Urinary bladder (tissue), 4 donors: ENCODE results near the gene TRNP1. TPM values are rescaled to one million over a fixed set of nuclear protein-coding genes. Genes with fewer than 3 reads are reported as not detected.

Source experiments
- DNase-seq: peaks from one replicate; pipeline ENCODE4 v3.0.0-alpha.2; 2015; ENCODE audit errors: extremely low spot score
- H3K27ac ChIP-seq: one replicate; pipeline ENCODE4 v1.5.1; 2013; ENCODE audit warnings: low read depth, mild to moderate bottlenecking, moderate library complexity
- H3K36me3 ChIP-seq: one replicate; pipeline ENCODE4 v1.6.1; 2013; ENCODE audit warnings: mild to moderate bottlenecking, moderate library complexity; ENCODE audit not compliant: insufficient read depth
- H3K4me1 ChIP-seq: one replicate; pipeline ENCODE4 v1.6.1; 2013; ENCODE audit warnings: mild to moderate bottlenecking, moderate library complexity; ENCODE audit not compliant: insufficient read depth
- H3K4me3 ChIP-seq: one replicate; pipeline ENCODE4 v1.5.1; 2013; ENCODE audit warnings: low read depth, low read length
- WGBS: extraction: QIAGEN DNeasy Blood & Tissue Kit; methylation state at CpG from one replicate; pipeline ENCODE4 v1.1.7; 2013; 5-methylcytosine and 5-hydroxymethylcytosine counted together
- polyA plus RNA-seq: library from polyadenylated mRNA; stranded (reverse); fragments of 200-250 nt; gene quantifications from one replicate; pipeline ENCODE4 v1.2.3, GENCODE V29; 2013
- total RNA-seq: library from RNA; depleted of rRNA; stranded (reverse); fragments of >200 nt; gene quantifications from one replicate; pipeline ENCODE4 v1.2.3, GENCODE V29; 2014
- donor health status: healthy with polysubstance abuse.
- donor health status: healthy.

Gene TRNP1
- total and polyA plus RNA-seq, 2 donors, result 7.1 to 31.4 TPM

DNA sequence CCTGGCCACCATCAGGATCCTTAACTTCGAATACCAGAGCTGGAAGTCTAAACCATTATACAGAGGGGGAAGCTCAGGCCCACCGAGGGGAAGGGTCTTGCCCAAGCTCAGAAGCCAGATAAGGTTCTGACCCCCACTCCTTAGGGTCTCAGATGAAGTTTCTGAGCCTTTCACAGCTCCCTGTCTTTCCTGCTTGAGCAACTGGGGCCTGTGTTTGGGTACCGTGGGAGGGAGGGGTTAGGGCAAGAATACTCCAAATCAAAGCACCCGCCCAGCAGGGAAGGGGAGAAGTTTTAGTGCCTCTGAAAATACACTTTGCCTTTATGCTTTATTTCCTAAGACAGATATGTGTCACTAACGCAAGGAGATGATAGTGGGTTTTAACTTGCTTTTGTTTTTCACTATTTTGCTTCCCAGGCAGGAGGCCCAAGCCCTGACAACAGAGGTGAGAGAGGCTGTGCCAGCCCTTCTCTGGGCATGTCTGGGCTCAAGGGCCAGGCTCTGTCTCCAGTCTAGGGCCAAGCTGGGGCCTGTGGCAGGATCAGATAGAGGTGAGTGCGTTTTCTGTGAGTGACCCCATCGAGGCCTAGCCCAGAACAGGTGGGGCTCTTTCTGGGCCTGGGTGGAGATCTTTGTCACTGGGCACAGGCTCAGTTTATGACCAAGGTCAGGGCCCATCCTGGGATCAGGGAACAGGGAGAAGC is 39.7 kb downstream of the TRNP1 start:
- DNase-seq, result no peak
- H3K27ac ChIP-seq, result peak overlapping the region; percentile 61

DNA sequence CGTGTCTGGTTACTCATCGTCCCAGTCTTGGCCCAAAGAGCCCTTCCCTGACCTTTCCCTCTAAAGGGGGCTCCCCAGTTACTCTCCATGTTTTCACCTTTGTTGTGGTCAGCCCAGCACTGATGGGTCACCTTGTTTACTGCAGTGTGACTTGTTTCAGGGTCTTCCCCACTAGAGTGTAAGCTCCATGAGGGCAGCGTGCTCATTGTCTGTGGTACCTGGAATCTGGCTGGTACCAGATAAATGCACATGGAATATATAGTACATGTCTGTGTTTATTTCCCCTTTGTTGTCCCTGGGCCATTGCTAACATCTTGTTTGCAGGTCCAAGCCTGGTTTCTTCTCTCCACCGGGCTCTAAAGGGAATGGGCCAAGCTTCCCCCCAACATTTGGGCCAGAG is 41.9 kb downstream of the TRNP1 start:
- 92% methylated on average over 4 of the region's 4 CpGs for WGBS
- no peak for DNase-seq
- Histone ChIP-seq H3K4me3 (no peak overlapping the region), H3K4me1 (no peaks in the 10 kb centered on the region), H3K36me3 (no peaks in the 10 kb centered on the region), H3K27ac (no peak overlapping the region)

More for the DNA sequence above, 39.7 kb downstream of the TRNP1 start:
- no peak overlapping the region for H3K4me3 ChIP-seq
- no peaks in the 10 kb centered on the region for H3K4me1 ChIP-seq
- WGBS, result 65% methylated on average over 7 of the region's 7 CpGs
- H3K36me3 ChIP-seq, result no peaks in the 10 kb centered on the region

DNA sequence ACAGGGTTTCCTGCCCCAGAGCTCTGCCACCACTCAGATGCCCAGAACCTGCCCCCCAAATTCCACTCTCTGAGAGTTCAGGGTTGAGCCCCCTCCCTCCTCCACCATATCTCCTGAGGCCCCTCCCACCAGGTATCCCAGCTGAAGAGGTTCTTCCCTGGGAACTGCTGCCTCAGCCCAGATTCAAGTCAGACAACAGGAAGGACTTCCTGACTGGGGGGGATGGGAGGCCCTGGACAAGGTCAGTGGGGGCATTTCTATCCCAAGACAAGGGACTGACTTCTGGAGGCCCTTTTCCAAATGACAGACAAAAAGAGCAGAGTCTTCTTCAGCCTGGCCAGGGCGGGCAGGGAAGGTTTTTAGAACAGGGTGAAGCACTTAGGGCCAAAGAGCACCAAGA is 43.2 kb downstream of the TRNP1 start:
- H3K27ac ChIP-seq, result no peak overlapping the region
- no peaks in the 10 kb centered on the region for H3K4me1 ChIP-seq
- H3K36me3 ChIP-seq, result no peaks in the 10 kb centered on the region
- WGBS, result 93% methylated on average over 1 of the region's 1 CpG
- DNase-seq, result no peak
- no peak overlapping the region for H3K4me3 ChIP-seq

DNA sequence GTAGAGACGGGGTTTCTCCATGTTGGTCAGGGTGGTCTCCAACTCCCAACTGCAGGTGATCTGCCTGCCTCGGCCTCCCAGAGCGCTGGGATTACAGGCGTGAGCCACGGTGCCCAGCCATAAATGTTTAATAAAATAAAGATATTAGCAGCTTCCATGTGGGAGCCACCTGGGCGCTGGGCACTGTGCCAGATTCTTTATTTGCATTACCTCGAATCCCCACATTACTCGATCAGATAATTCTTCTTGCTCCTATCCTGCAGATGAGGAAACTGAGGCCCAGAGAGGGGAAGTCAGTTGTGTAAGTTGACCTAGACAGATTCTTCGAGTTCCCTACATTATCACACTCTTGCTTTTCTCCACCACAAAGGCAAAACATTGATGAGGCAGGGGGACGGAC is 44.0 kb downstream of the TRNP1 start:
- Histone ChIP-seq H3K4me1 (no peaks in the 10 kb centered on the region), H3K4me3 (no peak overlapping the region), H3K27ac (no peak overlapping the region), H3K36me3 (no peaks in the 10 kb centered on the region)
- DNase-seq, result no peak
- WGBS, result 64% methylated on average over 10 of the region's 10 CpGs

DNA sequence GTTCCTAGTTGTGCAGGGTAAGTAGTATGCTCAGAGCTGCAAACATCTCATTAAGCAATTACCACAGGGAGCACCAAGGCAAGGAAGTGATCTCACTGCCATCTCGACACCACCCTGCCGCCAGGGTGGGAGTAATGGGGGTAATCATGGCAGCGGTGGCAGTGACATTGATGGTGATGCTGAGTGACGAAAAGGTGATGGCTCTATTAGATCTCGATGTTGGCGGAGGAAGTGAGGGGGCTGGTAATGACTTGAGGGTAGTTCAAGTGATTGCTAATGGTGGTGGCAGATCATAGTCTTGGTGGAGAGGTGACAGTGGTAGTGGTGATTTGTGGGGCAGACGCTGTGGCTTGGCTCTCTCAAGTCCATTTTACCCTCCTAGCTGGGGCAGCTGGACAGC is 44.5 kb downstream of the TRNP1 start:
- DNase-seq, result no peak
- 80% methylated on average over 7 of the region's 7 CpGs for WGBS
- Histone ChIP-seq H3K4me1 (no peaks in the 10 kb centered on the region), H3K36me3 (no peaks in the 10 kb centered on the region), H3K27ac (no peak overlapping the region), H3K4me3 (no peak overlapping the region)

DNA sequence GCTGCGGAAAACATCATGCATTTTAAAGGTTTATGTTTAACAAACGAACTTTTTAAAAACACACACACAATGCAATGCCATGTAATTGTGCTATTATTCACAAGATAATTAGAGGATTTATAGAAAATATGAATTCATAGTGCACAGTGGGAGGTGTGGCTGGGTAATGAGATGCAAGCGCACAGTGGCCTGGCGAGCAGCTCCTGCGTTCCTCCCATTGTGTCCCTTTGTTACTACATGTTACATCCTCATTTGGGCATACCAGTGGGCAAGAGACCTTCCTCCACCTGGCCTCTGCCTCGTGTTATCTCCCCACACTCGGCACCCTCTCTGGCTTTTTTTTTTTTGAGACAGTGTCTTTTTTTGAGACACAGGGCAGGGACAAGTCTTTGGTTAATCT is 49.2 kb downstream of the TRNP1 start:
- WGBS, result 85% methylated on average over 7 of the region's 7 CpGs
- H3K27ac ChIP-seq, result no peak overlapping the region
- no peak for DNase-seq
- H3K4me1 ChIP-seq, result no peaks in the 10 kb centered on the region
- H3K36me3 ChIP-seq, result no peaks in the 10 kb centered on the region
- no peak overlapping the region for H3K4me3 ChIP-seq

DNA sequence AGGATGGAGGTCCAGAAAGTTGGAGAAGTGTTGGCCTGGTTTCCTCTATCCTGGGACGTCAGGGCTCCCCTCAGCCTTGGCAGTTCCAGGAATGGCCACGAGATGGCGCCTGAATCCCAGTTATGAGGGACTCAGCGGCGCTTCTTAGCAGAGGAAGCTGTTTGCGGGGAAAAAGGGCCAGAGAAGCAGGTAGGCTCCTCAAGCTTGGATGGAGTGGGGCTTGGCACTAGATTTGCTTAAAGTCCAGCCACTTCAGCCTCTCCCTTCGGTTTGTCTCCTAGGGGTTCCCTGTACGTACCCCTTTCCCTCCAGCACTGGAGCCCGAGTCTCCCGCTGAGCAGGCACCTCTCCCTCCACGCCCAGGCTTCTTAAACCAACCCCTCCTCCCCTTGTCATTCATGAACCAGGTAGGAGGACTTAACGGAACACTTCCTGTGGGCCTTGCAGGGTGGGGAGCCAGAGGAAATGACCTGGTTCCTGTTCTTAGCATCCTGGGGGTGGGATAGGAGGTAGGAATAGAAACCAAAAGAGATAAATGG is 51.2 kb downstream of the TRNP1 start:
- H3K27ac ChIP-seq, result no peak overlapping the region

DNA sequence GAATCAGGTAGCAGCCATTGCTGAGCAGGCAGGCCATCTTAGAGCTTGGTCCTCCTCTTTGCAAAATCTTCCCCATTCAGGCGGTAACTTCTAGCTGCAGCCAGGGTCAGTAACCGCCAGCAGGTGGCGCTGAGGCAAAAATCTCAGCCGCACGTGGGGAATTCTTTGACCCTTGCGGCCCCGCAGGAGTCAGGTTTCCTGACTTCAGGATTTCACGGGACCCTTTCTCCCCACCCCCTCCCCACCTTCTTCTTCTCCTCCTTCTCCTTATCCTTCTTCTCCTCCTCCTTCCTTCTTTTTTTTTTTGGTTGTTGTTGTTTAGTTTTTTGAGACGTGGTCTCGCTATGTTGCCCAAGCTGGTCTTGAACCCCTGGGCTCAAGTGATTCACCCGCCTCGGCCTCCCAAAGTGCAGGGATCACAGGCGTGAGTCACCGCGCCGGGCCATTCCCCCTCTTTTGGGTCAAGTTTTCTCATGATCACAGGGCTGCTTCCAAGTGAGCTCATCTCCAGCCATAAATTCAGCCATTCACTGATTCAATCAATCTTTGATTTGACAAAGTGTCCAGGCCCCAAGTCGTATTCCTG is 52.6 kb downstream of the TRNP1 start:
- H3K4me1 ChIP-seq, result no peaks in the 10 kb centered on the region
- no peaks in the 10 kb centered on the region for H3K36me3 ChIP-seq
- no peak for DNase-seq
- no peak overlapping the region for H3K27ac ChIP-seq
- H3K4me3 ChIP-seq, result no peak overlapping the region
- 26% methylated on average over 17 of the region's 17 CpGs for WGBS

More for the DNA sequence above, 51.2 kb downstream of the TRNP1 start:
- no peaks in the 10 kb centered on the region for H3K4me1 ChIP-seq
- no peaks in the 10 kb centered on the region for H3K36me3 ChIP-seq
- WGBS, result 14% methylated on average over 12 of the region's 12 CpGs
- no peak overlapping the region for H3K4me3 ChIP-seq
- DNase-seq, result no peak

DNA sequence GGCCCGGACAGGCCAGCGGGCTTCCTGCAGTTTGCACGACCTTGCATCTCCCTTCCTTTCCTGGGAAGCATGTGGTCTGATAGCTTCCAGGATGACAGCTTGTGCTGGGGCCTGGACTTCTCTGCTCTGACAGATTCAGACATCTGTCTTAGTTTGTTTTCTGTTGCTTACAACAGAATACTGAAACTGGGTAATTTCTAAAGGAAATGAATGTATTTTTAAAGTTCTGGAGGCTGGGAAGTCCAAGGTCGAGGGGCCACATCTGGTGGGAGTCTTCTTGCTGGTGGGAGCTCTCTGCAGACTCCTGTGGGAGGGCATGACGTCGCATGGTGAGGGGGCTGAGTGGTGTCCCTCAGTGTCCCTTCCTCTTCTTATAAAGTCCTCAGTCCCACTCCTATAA is 54.4 kb downstream of the TRNP1 start:
- 80% methylated on average over 6 of the region's 6 CpGs for WGBS

DNA sequence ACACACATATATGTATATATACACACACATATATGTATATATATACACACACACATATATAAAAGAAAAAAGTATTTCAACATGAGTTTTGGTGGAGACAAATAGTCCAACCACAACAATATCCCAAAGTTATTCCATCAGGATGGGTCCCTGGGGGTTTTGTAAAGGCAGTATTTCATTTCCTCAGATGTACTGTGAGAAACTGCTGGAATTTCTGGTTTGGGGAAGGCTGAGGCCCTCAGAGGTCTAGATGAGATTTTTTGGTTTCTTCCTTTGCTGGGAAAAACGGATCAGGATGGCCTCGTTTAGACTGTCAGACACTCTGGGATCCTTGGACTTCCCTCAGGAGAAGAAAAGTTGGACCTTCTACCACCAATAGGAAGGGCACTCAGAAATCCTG is 55.6 kb downstream of the TRNP1 start:
- H3K4me3 ChIP-seq, result no peak overlapping the region
- H3K27ac ChIP-seq, result no peak overlapping the region
- 69% methylated on average over 2 of the region's 2 CpGs for WGBS
- H3K36me3 ChIP-seq, result no peaks in the 10 kb centered on the region
- H3K4me1 ChIP-seq, result no peaks in the 10 kb centered on the region
- no peak for DNase-seq

More for the DNA sequence above, 54.4 kb downstream of the TRNP1 start:
- no peak for DNase-seq
- no peak overlapping the region for H3K4me3 ChIP-seq
- H3K4me1 ChIP-seq, result no peaks in the 10 kb centered on the region
- no peak overlapping the region for H3K27ac ChIP-seq
- H3K36me3 ChIP-seq, result no peaks in the 10 kb centered on the region

DNA sequence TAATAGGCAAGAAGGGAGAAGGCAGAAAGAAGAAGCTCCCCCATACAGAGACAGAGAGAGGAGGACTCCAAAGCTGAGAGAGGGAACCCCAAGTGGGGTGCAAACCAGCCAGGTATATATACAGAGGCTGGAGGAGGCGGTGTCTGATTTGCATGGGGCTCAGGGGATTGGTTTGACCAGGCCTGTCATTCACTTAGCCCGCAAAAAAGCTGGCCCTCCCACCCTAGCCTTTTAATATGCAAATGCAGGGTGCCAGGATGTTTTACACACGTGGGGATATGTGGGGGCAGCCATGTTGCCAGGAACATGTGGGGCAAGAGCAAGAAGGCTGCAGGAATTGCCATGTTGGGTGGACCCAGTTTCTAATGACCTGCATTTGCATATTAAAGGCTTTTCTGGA is 56.1 kb downstream of the TRNP1 start:
- H3K4me1 ChIP-seq, result no peaks in the 10 kb centered on the region
- no peaks in the 10 kb centered on the region for H3K36me3 ChIP-seq
- 68% methylated on average over 3 of the region's 3 CpGs for WGBS
- no peak for DNase-seq
- H3K27ac ChIP-seq, result no peak overlapping the region
- H3K4me3 ChIP-seq, result no peak overlapping the region

Other genes starting within 250 kb of the TRNP1 start
- 13.4 TPM for gene PIGV, start 205.7 kb upstream of the TRNP1 start, total RNA-seq
- gene PIGV, start 205.7 kb upstream of the TRNP1 start, polyA plus RNA-seq, result 17.4 TPM
- gene ZDHHC18, start 167.0 kb upstream of the TRNP1 start, total RNA-seq, result 9.2 TPM
- gene ZDHHC18, start 167.0 kb upstream of the TRNP1 start, polyA plus RNA-seq, result 18.8 TPM
- gene SFN, start 130.5 kb upstream of the TRNP1 start, total RNA-seq, result 8.6 TPM
- gene SFN, start 130.5 kb upstream of the TRNP1 start, polyA plus RNA-seq, result 23.5 TPM
- gene GPN2, start 103.4 kb upstream of the TRNP1 start, total RNA-seq, result 11.4 TPM
- gene GPN2, start 103.4 kb upstream of the TRNP1 start, polyA plus RNA-seq, result 16.6 TPM
- gene GPATCH3, start 93.2 kb upstream of the TRNP1 start, total RNA-seq, result 6.4 TPM
- gene GPATCH3, start 93.2 kb upstream of the TRNP1 start, polyA plus RNA-seq, result 11.2 TPM
- not detected for gene NR0B2, start 79.7 kb upstream of the TRNP1 start, total RNA-seq
- not detected for gene NR0B2, start 79.7 kb upstream of the TRNP1 start, polyA plus RNA-seq
- 9.7 TPM for gene NUDC, start 71.9 kb upstream of the TRNP1 start, total RNA-seq
- gene NUDC, start 71.9 kb upstream of the TRNP1 start, polyA plus RNA-seq, result 71.0 TPM
- gene KDF1, start 33.2 kb upstream of the TRNP1 start, total RNA-seq, result 2.3 TPM
- 2.0 TPM for gene KDF1, start 33.2 kb upstream of the TRNP1 start, polyA plus RNA-seq
- 5.8 TPM for gene TENT5B, start 19.2 kb downstream of the TRNP1 start, total RNA-seq
- gene TENT5B, start 19.2 kb downstream of the TRNP1 start, polyA plus RNA-seq, result 102 TPM
- 9.7 TPM for gene SLC9A1, start 161.4 kb downstream of the TRNP1 start, total RNA-seq
- gene SLC9A1, start 161.4 kb downstream of the TRNP1 start, polyA plus RNA-seq, result 18.3 TPM
- gene WDTC1, start 240.9 kb downstream of the TRNP1 start, total RNA-seq, result 16.5 TPM
- gene WDTC1, start 240.9 kb downstream of the TRNP1 start, polyA plus RNA-seq, result 39.8 TPM